HG03097 (cell line): Measurements from ENCODE around the gene KXD1.

Experiments used
- ATAC-seq: cut with Tn5 transposase; IDR thresholded peaks from one replicate; pipeline ENCODE4 v1.9.1; 2021; ENCODE audit not compliant: unreplicated experiment, low FRiP score

Gene KXD1

GRCh38 chr19:18612051-18612771 lies 54.5 kb downstream of the KXD1 start:
- ATAC-seq, result no peak

- ATAC-seq, result no peak
Measured at GRCh38 chr19:18612772-18613588, 55.3 kb downstream of the KXD1 start, which contains the start of gene TMEM59L. Gene TMEM59L (plus strand): TSS chr19:18612870. CDS start chr19:18612959, 89 bp downstream.

GRCh38 chr19:18613589-18614234 lies 56.0 kb downstream of the KXD1 start:
- ATAC-seq, result no peak

- no peak for ATAC-seq
Measured at GRCh38 chr19:18616023-18616422, 58.4 kb downstream of the KXD1 start.

GRCh38 chr19:18617562-18617961 lies 59.9 kb downstream of the KXD1 start:
- ATAC-seq, result no peak

GRCh38 chr19:18618236-18618635 lies 60.6 kb downstream of the KXD1 start:
- ATAC-seq, result no peak
